Brain microvascular endothelial cell (primary cell): ENCODE measurements around the gene APLF.

Experiments used
- DNase-seq: peaks from one replicate; pipeline ENCODE4 v3.0.0-alpha.2; 2020
- H3K27ac ChIP-seq: fragments of 250-450 bp; sonication (Bioruptor Pico); 2 replicates; pipeline ENCODE4 v1.5.1; 2020; ENCODE audit warnings: mild to moderate bottlenecking, moderate library complexity
- H3K27me3 ChIP-seq: fragments of 250-450 bp; sonication (Bioruptor Pico); replicated peaks from 2 replicates; pipeline ENCODE4 v1.5.1; 2020; ENCODE audit warnings: mild to moderate bottlenecking
- H3K36me3 ChIP-seq: fragments of 250-450 bp; sonication (Bioruptor Pico); replicated peaks from 2 replicates; pipeline ENCODE4 v1.5.1; 2020; ENCODE audit warnings: mild to moderate bottlenecking
- H3K4me3 ChIP-seq: 2 replicates; pipeline ENCODE4 v1.5.1; 2011; ENCODE audit warnings: low read depth, mild to moderate bottlenecking, control low read depth, low read length, moderate library complexity
- CTCF ChIP-seq: IDR thresholded peaks from 2 replicates; pipeline ENCODE4 v1.5.1; 2011; ENCODE audit warnings: low read depth, mild to moderate bottlenecking, moderate library complexity, low read length, control low read depth, inconsistent platforms; ENCODE audit errors: missing control alignments
- in situ Hi-C: cut with HindIII; loops from 2 replicates; pipeline ENCODE4 v1.10.0; 2017; ENCODE audit warnings: low sequenced_read_pairs, low pct_ligation_motif_present

Gene APLF

GRCh38 chr2:68428746-68429145 lies 38.6 kb upstream of the APLF start:
- no peak for TF ChIP-seq CTCF
- no peak overlapping the region for H3K27ac ChIP-seq
- H3K36me3 ChIP-seq: no peaks in the 10 kb centered on the region
- in situ Hi-C loops: no loop called here
- H3K27me3 ChIP-seq: no peaks in the 10 kb centered on the region
- no peak for DNase-seq
- no peak overlapping the region for H3K4me3 ChIP-seq

GRCh38 chr2:68429311-68429826 lies 38.0 kb upstream of the APLF start:
- DNase-seq: no peak
- Histone ChIP-seq H3K36me3 (no peaks in the 10 kb centered on the region), H3K27me3 (no peaks in the 10 kb centered on the region), H3K27ac (no peak overlapping the region), H3K4me3 (no peak overlapping the region)
- in situ Hi-C loops: no loop called here
- TF ChIP-seq CTCF: no peak

- in situ Hi-C loops: no loop called here
- Histone ChIP-seq H3K36me3 (no peaks in the 10 kb centered on the region), H3K27me3 (no peaks in the 10 kb centered on the region), H3K27ac (no peak overlapping the region), H3K4me3 (no peak overlapping the region)
- TF ChIP-seq CTCF: no peak
- no peak for DNase-seq
These were observed 35.9 kb upstream of the APLF start for GRCh38 chr2:68431316-68431972.

- in situ Hi-C loops: no loop called here
- no peak for TF ChIP-seq CTCF
These were observed 34.4 kb upstream of the APLF start for GRCh38 chr2:68432696-68433658.

GRCh38 chr2:68434981-68435380 lies 32.4 kb upstream of the APLF start:
- no peak overlapping the region for H3K27ac ChIP-seq
- in situ Hi-C loops: no loop called here
- no peaks in the 10 kb centered on the region for H3K27me3 ChIP-seq
- no peak overlapping the region for H3K4me3 ChIP-seq
- H3K36me3 ChIP-seq: no peaks in the 10 kb centered on the region
- no peak for DNase-seq
- no peak for TF ChIP-seq CTCF

More at GRCh38 chr2:68432696-68433658, 34.4 kb upstream of the APLF start:
- no peak for DNase-seq
- Histone ChIP-seq H3K27ac (no peak overlapping the region), H3K36me3 (no peaks in the 10 kb centered on the region), H3K27me3 (no peaks in the 10 kb centered on the region), H3K4me3 (no peak overlapping the region)
